ENCODE measurements around the gene LEPR.

Gene LEPR

GRCh38 chr1:65467536-65467935, 47.1 kb downstream of the LEPR start:
- no peak overlapping the region for H3K27ac Mint-ChIP-seq
- DNase-seq = no peak

GRCh38 chr1:65469126-65469888, 48.8 kb downstream of the LEPR start:
- H3K9me3 Mint-ChIP-seq = peaks cover 2% of the 10 kb centered on the region
- H3K27me3 Mint-ChIP-seq = no peaks in the 10 kb centered on the region
- H3K4me3 Mint-ChIP-seq = no peak overlapping the region

More at GRCh38 chr1:65467536-65467935, 47.1 kb downstream of the LEPR start:
- Mint-ChIP-seq H3K4me1 (ENCODE audit: low read depth) (no peaks in the 10 kb centered on the region), H3K9me3 (peaks cover 2% of the 10 kb centered on the region), H3K27me3 (no peaks in the 10 kb centered on the region), H3K36me3 (ENCODE audit: low read depth) (no peaks in the 10 kb centered on the region), H3K4me3 (no peak overlapping the region)

GRCh38 chr1:65469889-65470340, 49.4 kb downstream of the LEPR start:
- H3K4me3 Mint-ChIP-seq = no peak overlapping the region
- no peak for DNase-seq
- H3K27me3 Mint-ChIP-seq = no peaks in the 10 kb centered on the region
- H3K36me3 Mint-ChIP-seq (ENCODE audit: low read depth) = no peaks in the 10 kb centered on the region
- no peaks in the 10 kb centered on the region for H3K4me1 Mint-ChIP-seq (ENCODE audit: low read depth)
- no peak overlapping the region for H3K27ac Mint-ChIP-seq
- H3K9me3 Mint-ChIP-seq = peaks cover 2% of the 10 kb centered on the region

More at GRCh38 chr1:65469126-65469888, 48.8 kb downstream of the LEPR start:
- no peaks in the 10 kb centered on the region for H3K36me3 Mint-ChIP-seq (ENCODE audit: low read depth)
- no peaks in the 10 kb centered on the region for H3K4me1 Mint-ChIP-seq (ENCODE audit: low read depth)
- no peak for DNase-seq
- no peak overlapping the region for H3K27ac Mint-ChIP-seq

All from activated T-cell treated with anti-CD3 and anti-CD28 coated beads, Interleukin-2, amount 50 U/mL, for 24 hours (primary cell).